Measurements from ENCODE around the gene CCKAR.

Gene CCKAR

GRCh38 chr4:26441771-26442170 lies 48.5 kb downstream of the CCKAR start:
- no peaks in the 10 kb centered on the region for H3F3A ChIP-seq (ENCODE audit: insufficient read depth, low read length)
- TF ChIP-seq EZH2 (IDR thresholded peaks at IDR 0.05; ENCODE audit: borderline replicate concordance, low read length) (no peak), CTCF (IDR thresholded peaks at IDR 0.05; ENCODE audit: low read length) (no peak)
- no peaks in the 10 kb centered on the region for H3K36me3 ChIP-seq (ENCODE audit: insufficient read depth, low read length)

GRCh38 chr4:26441102-26441501 lies 49.2 kb downstream of the CCKAR start:
- TF ChIP-seq CTCF (IDR thresholded peaks at IDR 0.05; ENCODE audit: low read length) (no peak), EZH2 (IDR thresholded peaks at IDR 0.05; ENCODE audit: borderline replicate concordance, low read length) (no peak)
- no peaks in the 10 kb centered on the region for H3F3A ChIP-seq (ENCODE audit: insufficient read depth, low read length)
- no peaks in the 10 kb centered on the region for H3K9me2 ChIP-seq (ENCODE audit: low read depth, low read length)
- no peaks in the 10 kb centered on the region for H3K27me3 ChIP-seq (ENCODE audit: insufficient read depth, low read length)
- H3K4me2 ChIP-seq (ENCODE audit: low read length), result no peak overlapping the region
- H3K79me2 ChIP-seq (ENCODE audit: insufficient read depth, low read length), result no peaks in the 10 kb centered on the region
- H3K4me1 ChIP-seq (ENCODE audit: insufficient read depth, low read length, severe bottlenecking), result no peaks in the 10 kb centered on the region
- no peak overlapping the region for H3K9ac ChIP-seq (ENCODE audit: low read length)
- H3K9me3 ChIP-seq (ENCODE audit: low read length), result no peaks in the 10 kb centered on the region
- H4K20me1 ChIP-seq (ENCODE audit: insufficient read depth, low read length), result no peaks in the 10 kb centered on the region
- H2AFZ ChIP-seq (ENCODE audit: low read length), result no peak overlapping the region
- H3K4me3 ChIP-seq (ENCODE audit: low read depth, low read length, poor library complexity, severe bottlenecking), result no peak overlapping the region
- H3K27ac ChIP-seq (ENCODE audit: low read depth, low read length, poor library complexity, severe bottlenecking), result no peak overlapping the region
- H3K36me3 ChIP-seq (ENCODE audit: insufficient read depth, low read length), result no peaks in the 10 kb centered on the region

More at GRCh38 chr4:26441771-26442170, 48.5 kb downstream of the CCKAR start:
- Histone ChIP-seq H3K4me1 (ENCODE audit: insufficient read depth, low read length, severe bottlenecking) (no peaks in the 10 kb centered on the region), H3K79me2 (ENCODE audit: insufficient read depth, low read length) (no peaks in the 10 kb centered on the region), H3K9me2 (ENCODE audit: low read depth, low read length) (no peaks in the 10 kb centered on the region), H3K4me3 (ENCODE audit: low read depth, low read length, poor library complexity, severe bottlenecking) (no peak overlapping the region), H3K4me2 (ENCODE audit: low read length) (no peak overlapping the region), H4K20me1 (ENCODE audit: insufficient read depth, low read length) (no peaks in the 10 kb centered on the region), H3K9ac (ENCODE audit: low read length) (no peak overlapping the region), H3K27ac (ENCODE audit: low read depth, low read length, poor library complexity, severe bottlenecking) (no peak overlapping the region), H3K9me3 (ENCODE audit: low read length) (no peaks in the 10 kb centered on the region), H2AFZ (ENCODE audit: low read length) (no peak overlapping the region), H3K27me3 (ENCODE audit: insufficient read depth, low read length) (no peaks in the 10 kb centered on the region)

- Histone ChIP-seq H4K20me1 (ENCODE audit: insufficient read depth, low read length) (no peaks in the 10 kb centered on the region), H3K9ac (ENCODE audit: low read length) (no peak overlapping the region), H3K9me3 (ENCODE audit: low read length) (no peaks in the 10 kb centered on the region), H3K4me3 (ENCODE audit: low read depth, low read length, poor library complexity, severe bottlenecking) (no peak overlapping the region), H2AFZ (ENCODE audit: low read length) (no peak overlapping the region), H3K27me3 (ENCODE audit: insufficient read depth, low read length) (no peaks in the 10 kb centered on the region), H3K4me1 (ENCODE audit: insufficient read depth, low read length, severe bottlenecking) (no peaks in the 10 kb centered on the region), H3F3A (ENCODE audit: insufficient read depth, low read length) (no peaks in the 10 kb centered on the region), H3K36me3 (ENCODE audit: insufficient read depth, low read length) (peaks cover 10% of the 10 kb centered on the region; the same call in 1 of the 2 replicates), H3K27ac (ENCODE audit: low read depth, low read length, poor library complexity, severe bottlenecking) (no peak overlapping the region), H3K79me2 (ENCODE audit: insufficient read depth, low read length) (no peaks in the 10 kb centered on the region), H3K9me2 (ENCODE audit: low read depth, low read length) (no peaks in the 10 kb centered on the region), H3K4me2 (ENCODE audit: low read length) (no peak overlapping the region)
- no peak for TF ChIP-seq CTCF (IDR thresholded peaks at IDR 0.05; ENCODE audit: low read length)
- no peak for TF ChIP-seq EZH2 (IDR thresholded peaks at IDR 0.05; ENCODE audit: borderline replicate concordance, low read length)
These were observed 56.1 kb downstream of the CCKAR start for GRCh38 chr4:26434030-26434639.

Data from OCI-LY1 (cell line).